Neuronal stem cell (in vitro differentiated cells): ENCODE data around the gene SEC16B.
A peak's percentile ranks its signal among the peaks of the same experiment; 100 is the strongest.

Experiments
- DNase-seq: peaks from one replicate; pipeline ENCODE4 v3.0.0-alpha.2; 2013; ENCODE audit warnings: low spot score
- H2AFZ ChIP-seq: one replicate; pipeline ENCODE4 v1.6.1; 2013; ENCODE audit warnings: mild to moderate bottlenecking, low read length, inconsistent platforms
- H2AK5ac ChIP-seq: 2 replicates; pipeline ENCODE4 v1.6.1; 2013; ENCODE audit warnings: low read depth, mild to moderate bottlenecking, inconsistent platforms, low read length, moderate library complexity, mixed read lengths
- H2BK120ac ChIP-seq: 2 replicates; pipeline ENCODE4 v1.6.1; 2013; ENCODE audit warnings: low read depth, mild to moderate bottlenecking, inconsistent platforms, low read length, moderate library complexity, mixed read lengths
- H2BK12ac ChIP-seq: one replicate; pipeline ENCODE4 v1.6.1; 2013; ENCODE audit warnings: low read length, inconsistent platforms
- H2BK15ac ChIP-seq: 2 replicates; pipeline ENCODE4 v1.6.1; 2013; ENCODE audit warnings: mild to moderate bottlenecking, low read length, inconsistent platforms, mixed read lengths
- H2BK5ac ChIP-seq: one replicate; pipeline ENCODE4 v1.6.1; 2013; ENCODE audit warnings: inconsistent platforms, mild to moderate bottlenecking, low read length, moderate library complexity
- H3K14ac ChIP-seq: one replicate; pipeline ENCODE4 v1.6.1; 2013; ENCODE audit warnings: low read length, inconsistent platforms
- H3K18ac ChIP-seq: 2 replicates; pipeline ENCODE4 v1.6.1; 2013; ENCODE audit warnings: low read length, inconsistent platforms
- H3K23ac ChIP-seq: 2 replicates; pipeline ENCODE4 v1.6.1; 2013; ENCODE audit warnings: low read depth, mild to moderate bottlenecking, mixed read lengths, low read length, inconsistent platforms; ENCODE audit not compliant: poor library complexity
- H3K27ac ChIP-seq: replicated peaks from 3 replicates; pipeline ENCODE4 v1.5.1; 2013; ENCODE audit warnings: low read length, inconsistent platforms
- H3K27me3 ChIP-seq, 3 experiments: 2 replicates each; pipeline ENCODE4 v1.6.1; 2013; ENCODE audit warnings: low read length in 3 of 3, mild to moderate bottlenecking in 2 of 3, inconsistent platforms in 1 of 3, low read depth in 1 of 3, mixed read lengths in 1 of 3, moderate library complexity in 1 of 3; ENCODE audit not compliant: control insufficient read depth in 3 of 3, insufficient read depth in 3 of 3
- H3K36me3 ChIP-seq, 2 donors: replicated peaks in 1 of 2; 2 replicates each; pipeline ENCODE4 v1.6.1; 2013; ENCODE audit warnings: low read length in 2 of 2; ENCODE audit not compliant: control insufficient read depth in 2 of 2, insufficient read depth in 2 of 2
- H3K4ac ChIP-seq: 2 replicates; pipeline ENCODE4 v1.6.1; 2013; ENCODE audit warnings: inconsistent platforms, mild to moderate bottlenecking, low read length, moderate library complexity
- H3K4me1 ChIP-seq, 2 donors: 1 replicate in 1 of 2; 2 replicates in 1 of 2; pipeline ENCODE4 v1.6.1; 2013; ENCODE audit warnings: low read length in 2 of 2, low read depth in 1 of 2; ENCODE audit not compliant: control insufficient read depth in 2 of 2, insufficient read depth in 1 of 2
- H3K4me2 ChIP-seq: one replicate; pipeline ENCODE4 v1.6.1; 2013; ENCODE audit warnings: mild to moderate bottlenecking, low read length, inconsistent platforms; ENCODE audit not compliant: insufficient read depth, poor library complexity, severe bottlenecking
- H3K4me3 ChIP-seq, 2 donors: 2 replicates each; pipeline ENCODE4 v1.5.1; 2013; ENCODE audit warnings: low read length in 2 of 2, mild to moderate bottlenecking in 2 of 2, inconsistent platforms in 1 of 2, moderate library complexity in 1 of 2
- H3K79me1 ChIP-seq: one replicate; pipeline ENCODE4 v1.6.1; 2013; ENCODE audit warnings: low read depth, mild to moderate bottlenecking, inconsistent platforms, low read length, moderate library complexity
- H3K9ac ChIP-seq: one replicate; pipeline ENCODE4 v1.6.1; 2013; ENCODE audit warnings: mild to moderate bottlenecking, low read depth, low read length, inconsistent platforms; ENCODE audit not compliant: poor library complexity
- H3K9me3 ChIP-seq, 2 donors: replicated peaks in 1 of 2; 2 replicates each; pipeline versions ENCODE3 to v1.6.1; 2013; ENCODE audit warnings: low read length in 2 of 2, mild to moderate bottlenecking in 2 of 2, inconsistent platforms in 1 of 2, low read depth in 1 of 2, mixed read lengths in 1 of 2, moderate library complexity in 1 of 2; ENCODE audit not compliant: control insufficient read depth in 2 of 2, insufficient read depth in 1 of 2
- H4K8ac ChIP-seq: one replicate; pipeline ENCODE4 v1.6.1; 2013; ENCODE audit warnings: low read depth, mild to moderate bottlenecking, inconsistent platforms, low read length, moderate library complexity
- H4K91ac ChIP-seq: one replicate; pipeline ENCODE4 v1.6.1; 2013; ENCODE audit warnings: low read length, low read depth, mild to moderate bottlenecking, inconsistent platforms; ENCODE audit not compliant: poor library complexity
- WGBS, 2 donors: extraction: QIAGEN DNeasy Blood & Tissue Kit; methylation state at CpG; one replicate each; pipeline ENCODE4 v1.1.7; 2013; ENCODE audit warnings: missing lambda C conversion rate in 2 of 2, mixed read lengths in 1 of 2; ENCODE audit not compliant: insufficient read length in 2 of 2, insufficient replicate concordance in 1 of 2; ENCODE audit errors: extremely low coverage in 2 of 2; 5-methylcytosine and 5-hydroxymethylcytosine counted together

The SEC16B gene

DNA sequence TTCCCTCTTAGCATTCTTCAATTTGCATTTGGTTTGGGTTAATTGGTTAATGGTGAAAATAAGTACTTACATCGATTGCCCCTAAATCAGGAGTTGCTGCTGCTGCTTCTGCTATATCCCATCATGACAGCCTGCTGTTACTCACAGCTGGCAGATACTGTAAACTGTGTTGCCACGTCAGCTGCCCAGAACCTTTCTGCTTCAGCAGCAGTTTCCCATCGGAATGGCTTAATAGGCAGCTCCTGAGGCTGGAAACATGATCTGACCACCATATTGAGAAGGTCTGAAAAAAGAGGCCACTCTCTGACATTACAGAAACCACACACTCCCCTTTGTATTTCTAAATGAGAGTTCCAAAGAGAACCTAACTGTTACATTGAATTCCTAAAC lies 14.3 kb upstream of the SEC16B start:
- no peak overlapping the region for H3K14ac ChIP-seq
- H2AK5ac ChIP-seq = no peak overlapping the region
- no peak overlapping the region for H4K91ac ChIP-seq
- H3K9me3 ChIP-seq = no peaks in the 10 kb centered on the region
- no peak overlapping the region for H3K18ac ChIP-seq
- peaks cover 0 to 4% of the 10 kb centered on the region in 2 donors for H3K4me1 ChIP-seq
- H3K23ac ChIP-seq = no peak overlapping the region
- no peak overlapping the region for H4K8ac ChIP-seq
- H3K79me1 ChIP-seq = no peaks in the 10 kb centered on the region
- DNase-seq = peak; percentile 53
- H3K9ac ChIP-seq = no peak overlapping the region
- H2BK5ac ChIP-seq = no peak overlapping the region
- H2BK15ac ChIP-seq = no peak overlapping the region
- no peak overlapping the region for H3K4me2 ChIP-seq
- H3K4me3 ChIP-seq = no peak overlapping the region
- no peak overlapping the region for H3K4ac ChIP-seq
- H2BK120ac ChIP-seq = no peak overlapping the region
- H3K27me3 ChIP-seq = no peaks in the 10 kb centered on the region
- H2AFZ ChIP-seq = peak overlapping the region; percentile 60
- H2BK12ac ChIP-seq = no peak overlapping the region
- H3K27ac ChIP-seq = no peak overlapping the region
- H3K36me3 ChIP-seq = no peaks in the 10 kb centered on the region
- WGBS, 2 donors = no CpG with 5 or more reads among the region's 3 CpGs

DNA sequence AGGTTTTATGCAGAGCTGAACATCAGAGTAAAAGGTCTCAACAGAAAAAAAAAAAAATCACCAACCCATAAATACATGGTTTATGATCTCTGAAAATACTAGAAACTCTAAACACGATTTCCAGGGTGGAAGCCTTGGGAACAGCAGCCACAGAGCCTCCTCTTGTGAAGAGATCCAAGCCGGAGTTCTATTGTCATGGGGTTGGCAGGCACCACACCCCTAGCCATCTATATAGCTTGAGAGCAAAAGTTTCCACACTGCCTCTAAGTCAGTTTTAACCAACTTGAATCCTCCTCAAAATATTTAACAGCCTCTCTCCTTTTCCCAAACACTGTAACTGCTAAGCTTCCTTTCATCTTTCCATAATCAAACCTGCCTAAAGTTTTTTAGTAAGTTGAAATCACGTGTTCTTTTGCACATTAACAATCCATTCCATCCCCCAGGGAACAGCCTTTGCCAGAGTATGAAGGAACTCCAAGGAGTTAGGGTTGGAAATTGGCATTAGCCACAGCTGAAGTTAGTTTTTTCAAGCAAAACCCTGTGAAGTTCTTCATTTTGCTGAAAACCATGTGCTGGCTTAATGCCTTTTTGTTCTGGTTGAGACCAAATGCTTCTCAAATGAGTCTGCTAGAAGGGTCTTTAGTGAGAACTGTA lies 13.8 kb upstream of the SEC16B start:
- Histone ChIP-seq H3K27me3 (no peaks in the 10 kb centered on the region), H3K23ac (no peak overlapping the region), H4K91ac (no peak overlapping the region), H2BK120ac (no peak overlapping the region), H4K8ac (no peak overlapping the region), H2BK15ac (no peak overlapping the region), H3K4me3 (no peak overlapping the region), H3K9ac (no peak overlapping the region), H3K14ac (no peak overlapping the region), H3K4me1 (peaks cover 0 to 4% of the 10 kb centered on the region in 2 donors), H2AK5ac (no peak overlapping the region), H3K27ac (no peak overlapping the region), H3K79me1 (no peaks in the 10 kb centered on the region), H2AFZ (peak overlapping the region; percentile 60), H2BK12ac (no peak overlapping the region), H3K4ac (no peak overlapping the region), H3K36me3 (no peaks in the 10 kb centered on the region), H3K9me3 (no peaks in the 10 kb centered on the region), H3K4me2 (no peak overlapping the region), H3K18ac (no peak overlapping the region), H2BK5ac (no peak overlapping the region)
- DNase-seq = no peak
- no CpG with 5 or more reads among the region's 3 CpGs for WGBS, 2 donors

- no peak for DNase-seq
- no peak overlapping the region for H3K18ac ChIP-seq
- no peak overlapping the region for H2AFZ ChIP-seq
- H3K4me3 ChIP-seq = no peak overlapping the region
- H2AK5ac ChIP-seq = no peak overlapping the region
- no peaks in the 10 kb centered on the region for H3K79me1 ChIP-seq
- no peak overlapping the region for H3K23ac ChIP-seq
- no peaks in the 10 kb centered on the region for H3K27me3 ChIP-seq
- no peak overlapping the region for H3K4me2 ChIP-seq
- H2BK120ac ChIP-seq = no peak overlapping the region
- H2BK5ac ChIP-seq = no peak overlapping the region
- H3K4ac ChIP-seq = no peak overlapping the region
- no peak overlapping the region for H3K9ac ChIP-seq
- no peak overlapping the region for H3K14ac ChIP-seq
- no peaks in the 10 kb centered on the region for H3K36me3 ChIP-seq
- H2BK12ac ChIP-seq = no peak overlapping the region
- no peak overlapping the region for H2BK15ac ChIP-seq
- H4K91ac ChIP-seq = no peak overlapping the region
- peaks cover 0 to 4% of the 10 kb centered on the region in 2 donors for H3K4me1 ChIP-seq
- H3K9me3 ChIP-seq = no peaks in the 10 kb centered on the region
- no CpG with 5 or more reads among the region's 5 CpGs for WGBS, 2 donors
- H3K27ac ChIP-seq = no peak overlapping the region
- no peak overlapping the region for H4K8ac ChIP-seq
Measured at GRCh38 chr1:177983077-177983476, 13.2 kb upstream of the SEC16B start.

DNA sequence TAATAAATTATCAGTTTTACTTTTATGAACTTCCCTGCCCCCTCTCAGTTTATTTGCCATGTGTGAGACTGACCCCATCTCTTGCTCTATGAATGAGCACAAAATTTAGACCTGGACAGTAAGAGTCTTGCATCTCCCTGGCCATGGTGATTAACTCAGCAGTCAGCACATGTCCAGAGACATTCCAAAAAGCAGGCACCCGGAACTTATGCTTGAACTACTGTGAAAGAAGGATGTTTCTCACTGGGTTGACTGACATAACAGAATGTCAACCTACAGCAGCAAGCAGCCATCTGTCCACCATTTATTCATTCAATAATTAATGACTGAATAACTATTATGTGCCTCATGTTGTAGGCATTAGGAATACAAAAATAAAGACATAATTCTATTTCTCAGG lies 11.3 kb upstream of the SEC16B start:
- no peak for DNase-seq
- Histone ChIP-seq H3K14ac (no peak overlapping the region), H2BK15ac (no peak overlapping the region), H3K9me3 (no peaks in the 10 kb centered on the region), H2BK12ac (no peak overlapping the region), H2AK5ac (no peak overlapping the region), H3K4me3 (no peak overlapping the region), H3K27ac (no peak overlapping the region), H3K27me3 (no peaks in the 10 kb centered on the region), H3K4me1 (peaks cover 0 to 4% of the 10 kb centered on the region in 2 donors), H4K8ac (no peak overlapping the region), H3K18ac (no peak overlapping the region), H3K4ac (no peak overlapping the region), H3K23ac (no peak overlapping the region), H2AFZ (no peak overlapping the region), H3K9ac (no peak overlapping the region), H2BK120ac (no peak overlapping the region), H3K4me2 (no peak overlapping the region), H2BK5ac (no peak overlapping the region), H3K79me1 (no peaks in the 10 kb centered on the region), H4K91ac (no peak overlapping the region), H3K36me3 (no peaks in the 10 kb centered on the region)
- WGBS, 2 donors = no CpG with 5 or more reads among the region's 1 CpG
